ENCODE measurements around the gene RTBDN.

The RTBDN gene

GRCh38 chr19:12837225-12837624, 2.8 kb upstream of the RTBDN start:
- no peak for TF ChIP-seq POLR2AphosphoS5 (IDR thresholded peaks at IDR 0.05; ENCODE audit: low read depth, low read length)
- TF ChIP-seq TAF1 (IDR thresholded peaks at IDR 0.05; ENCODE audit: borderline replicate concordance, insufficient read depth, low read length), result no peak
- TF ChIP-seq SIN3A (IDR thresholded peaks at IDR 0.05; ENCODE audit: borderline replicate concordance, insufficient read depth, low read length), result no peak; the same call in 1 of the 2 replicates
- no peak for TF ChIP-seq REST (IDR thresholded peaks at IDR 0.05; ENCODE audit: insufficient read depth in 1 of 2, low read depth in 2 of 2, low read length in 2 of 2)
- no peak for TF ChIP-seq FOXP2 (optimal IDR thresholded peaks at IDR 0.05; ENCODE audit: borderline replicate concordance, extremely low read depth, extremely low read length, insufficient read depth)

- TF ChIP-seq TAF1 (IDR thresholded peaks at IDR 0.05; ENCODE audit: borderline replicate concordance, insufficient read depth, low read length), result no peak
- no peak for TF ChIP-seq FOXP2 (optimal IDR thresholded peaks at IDR 0.05; ENCODE audit: borderline replicate concordance, extremely low read depth, extremely low read length, insufficient read depth)
- no peak for TF ChIP-seq REST (IDR thresholded peaks at IDR 0.05; ENCODE audit: insufficient read depth in 1 of 2, low read depth in 2 of 2, low read length in 2 of 2)
- TF ChIP-seq SIN3A (IDR thresholded peaks at IDR 0.05; ENCODE audit: borderline replicate concordance, insufficient read depth, low read length), result no peak
- TF ChIP-seq POLR2AphosphoS5 (IDR thresholded peaks at IDR 0.05; ENCODE audit: low read depth, low read length), result no peak
Observed at GRCh38 chr19:12836529-12836863, 2.1 kb upstream of the RTBDN start.

- no peak for TF ChIP-seq TAF1 (IDR thresholded peaks at IDR 0.05; ENCODE audit: borderline replicate concordance, insufficient read depth, low read length)
- no peak for TF ChIP-seq REST (IDR thresholded peaks at IDR 0.05; ENCODE audit: insufficient read depth in 1 of 2, low read depth in 2 of 2, low read length in 2 of 2)
- peak; percentile 48 for TF ChIP-seq FOXP2 (optimal IDR thresholded peaks at IDR 0.05; ENCODE audit: borderline replicate concordance, extremely low read depth, extremely low read length, insufficient read depth)
- TF ChIP-seq POLR2AphosphoS5 (IDR thresholded peaks at IDR 0.05; ENCODE audit: low read depth, low read length), result peak; percentile 41; the same call in 1 of the 2 replicates
- no peak for TF ChIP-seq SIN3A (IDR thresholded peaks at IDR 0.05; ENCODE audit: borderline replicate concordance, insufficient read depth, low read length)
Observed at GRCh38 chr19:12834976-12835757, 788 bp upstream of the RTBDN start.

- TF ChIP-seq POLR2AphosphoS5 (IDR thresholded peaks at IDR 0.05; ENCODE audit: low read depth, low read length), result peak; percentile 27; the same call in 1 of the 2 replicates
- no peak for TF ChIP-seq REST (IDR thresholded peaks at IDR 0.05; ENCODE audit: insufficient read depth in 1 of 2, low read depth in 2 of 2, low read length in 2 of 2)
- TF ChIP-seq SIN3A (IDR thresholded peaks at IDR 0.05; ENCODE audit: borderline replicate concordance, insufficient read depth, low read length), result 0 out of 2 replicates have a peak, but pooled peaks have one; percentile 11
- peak; percentile 13 for TF ChIP-seq FOXP2 (optimal IDR thresholded peaks at IDR 0.05; ENCODE audit: borderline replicate concordance, extremely low read depth, extremely low read length, insufficient read depth)
- no peak for TF ChIP-seq TAF1 (IDR thresholded peaks at IDR 0.05; ENCODE audit: borderline replicate concordance, insufficient read depth, low read length)
Observed at GRCh38 chr19:12833738-12834565, 427 bp downstream of the RTBDN start.

All from PFSK-1 (cell line).